ENCODE results near the gene STKLD1.

GRCh38 chr9:133366435-133366834, 9.7 kb upstream of the STKLD1 start:
- TF ChIP-seq CTCF (conservative IDR thresholded peaks at IDR 0.05; ENCODE audit: low read length) (no peak), EZH2phosphoT487 (IDR thresholded peaks at IDR 0.05; ENCODE audit: borderline replicate concordance) (no peak)

All from Loucy (cell line).